Breast epithelium (tissue), 3 donors: ENCODE data around the gene DNM3.

ENCODE experiments used
- POLR2A ChIP-seq: fragments of 450-650 bp; IDR thresholded peaks from one replicate; pipeline ENCODE4 v1.6.1; 2016; ENCODE audit warnings: antibody characterized with exemption, mild to moderate bottlenecking, moderate library complexity
- POLR2AphosphoS5 ChIP-seq, 3 donors: sonication (generic); formaldehyde crosslinking; IDR thresholded peaks; one replicate each; pipeline ENCODE4 v1.6.1; 2017; ENCODE audit warnings: antibody characterized with exemption in 3 of 3
- TF ChIP-seq, protein P1 (sequence below), 3 donors: fragments of 450-650 bp; IDR thresholded peaks; one replicate each; pipeline ENCODE4 v1.5.1; 2016 to 2017; ENCODE audit warnings: antibody characterized with exemption in 3 of 3, mild to moderate bottlenecking in 3 of 3, moderate library complexity in 3 of 3

- TF ChIP-seq, protein P1, sequence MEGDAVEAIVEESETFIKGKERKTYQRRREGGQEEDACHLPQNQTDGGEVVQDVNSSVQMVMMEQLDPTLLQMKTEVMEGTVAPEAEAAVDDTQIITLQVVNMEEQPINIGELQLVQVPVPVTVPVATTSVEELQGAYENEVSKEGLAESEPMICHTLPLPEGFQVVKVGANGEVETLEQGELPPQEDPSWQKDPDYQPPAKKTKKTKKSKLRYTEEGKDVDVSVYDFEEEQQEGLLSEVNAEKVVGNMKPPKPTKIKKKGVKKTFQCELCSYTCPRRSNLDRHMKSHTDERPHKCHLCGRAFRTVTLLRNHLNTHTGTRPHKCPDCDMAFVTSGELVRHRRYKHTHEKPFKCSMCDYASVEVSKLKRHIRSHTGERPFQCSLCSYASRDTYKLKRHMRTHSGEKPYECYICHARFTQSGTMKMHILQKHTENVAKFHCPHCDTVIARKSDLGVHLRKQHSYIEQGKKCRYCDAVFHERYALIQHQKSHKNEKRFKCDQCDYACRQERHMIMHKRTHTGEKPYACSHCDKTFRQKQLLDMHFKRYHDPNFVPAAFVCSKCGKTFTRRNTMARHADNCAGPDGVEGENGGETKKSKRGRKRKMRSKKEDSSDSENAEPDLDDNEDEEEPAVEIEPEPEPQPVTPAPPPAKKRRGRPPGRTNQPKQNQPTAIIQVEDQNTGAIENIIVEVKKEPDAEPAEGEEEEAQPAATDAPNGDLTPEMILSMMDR (IDR thresholded peaks at IDR 0.05): no peak
- TF ChIP-seq POLR2AphosphoS5 (IDR thresholded peaks at IDR 0.05): no peak
- no peak for TF ChIP-seq POLR2A
These were observed 438.8 kb downstream of the DNM3 start for GRCh38 chr1:172279939-172280636.
